Bronchial epithelial cell (primary cell): Measurements from ENCODE around the gene PITX3. TPM values are rescaled to one million over a fixed set of nuclear protein-coding genes. Genes with fewer than 3 reads are reported as not detected.
A peak's percentile ranks its signal among the peaks of the same experiment; 100 is the strongest.

ENCODE experiments used
- DNase-seq: peaks from one replicate; pipeline ENCODE4 v3.0.0-alpha.2; 2010; ENCODE audit warnings: low read depth
- FAIRE-seq: peaks from 2 replicates; lab custom pipeline; 2011; peaks lifted over from hg19 to GRCh38; lab: Jason Lieb, UNC
- H3K27me3 ChIP-seq: 2 replicates; pipeline ENCODE4 v1.5.1; 2011; ENCODE audit warnings: low read length; ENCODE audit not compliant: control insufficient read depth, insufficient read depth
- H3K36me3 ChIP-seq: 2 replicates; pipeline ENCODE4 v1.5.1; 2011; ENCODE audit warnings: low read length; ENCODE audit not compliant: control insufficient read depth, insufficient read depth
- H3K4me3 ChIP-seq: 2 replicates; pipeline ENCODE4 v1.5.1; 2011; ENCODE audit warnings: mild to moderate bottlenecking, low read depth, low read length, control low read depth
- CTCF ChIP-seq: IDR thresholded peaks from 2 replicates; pipeline ENCODE4 v1.5.1; 2011; ENCODE audit warnings: mild to moderate bottlenecking, moderate library complexity, low read length, control low read depth, inconsistent platforms; ENCODE audit not compliant: insufficient read depth, severe bottlenecking
- total RNA-seq: library from RNA; depleted of rRNA; stranded (reverse); fragments of >200 nt; gene quantifications from 2 replicates; pipeline ENCODE4 v1.2.1, GENCODE V29; 2014

Gene PITX3
- total RNA-seq, 1 donor from 2014 or later = not detected

- H3K27me3 ChIP-seq = peaks cover 7% of the 10 kb centered on the region
- DNase-seq = peak; percentile 88
- H3K4me3 ChIP-seq = no peak overlapping the region
- H3K36me3 ChIP-seq = no peaks in the 10 kb centered on the region
- peak; percentile 100 for FAIRE-seq
- TF ChIP-seq CTCF = no peak
Measured at GRCh38 chr10:102235598-102235920, 5.8 kb downstream of the PITX3 start.

- Histone ChIP-seq H3K27me3 (peaks cover 2% of the 10 kb centered on the region), H3K4me3 (no peak overlapping the region), H3K36me3 (no peaks in the 10 kb centered on the region)
- FAIRE-seq (no peak), DNase-seq (no peak)
- no peak for TF ChIP-seq CTCF
Measured at GRCh38 chr10:102234888-102235597, 6.3 kb downstream of the PITX3 start.

GRCh38 chr10:102233997-102234396 lies 7.3 kb downstream of the PITX3 start:
- no peaks in the 10 kb centered on the region for H3K27me3 ChIP-seq
- H3K36me3 ChIP-seq = no peaks in the 10 kb centered on the region
- no peak overlapping the region for H3K4me3 ChIP-seq
- DNase-seq = no peak
- no peak for FAIRE-seq
- no peak for TF ChIP-seq CTCF

- peak overlapping the region; percentile 46 for H3K4me3 ChIP-seq
- DNase-seq (no peak), FAIRE-seq (no peak)
Measured at GRCh38 chr10:102231357-102232318, 9.7 kb downstream of the PITX3 start.

GRCh38 chr10:102230861-102231356 lies 10.4 kb downstream of the PITX3 start:
- TF ChIP-seq CTCF = peak; percentile 53
- FAIRE-seq = no peak
- H3K27me3 ChIP-seq = peaks cover 5% of the 10 kb centered on the region

More at GRCh38 chr10:102231357-102232318, 9.7 kb downstream of the PITX3 start:
- TF ChIP-seq CTCF = peak; percentile 97
- Histone ChIP-seq H3K36me3 (no peaks in the 10 kb centered on the region), H3K27me3 (peaks cover 5% of the 10 kb centered on the region)

More at GRCh38 chr10:102230861-102231356, 10.4 kb downstream of the PITX3 start:
- no peak for DNase-seq
- peak overlapping the region; percentile 46 for H3K4me3 ChIP-seq
- no peaks in the 10 kb centered on the region for H3K36me3 ChIP-seq
